GM19099 (cell line): Measurements from ENCODE around the gene FAM111B.
"Not testable (repeated sequence)": the region's sequence is repeated elsewhere in the genome, so short reads cannot be mapped to it uniquely, and the experiment has no call there.

Experiments
- POLR2A ChIP-seq: IDR thresholded peaks from 3 replicates; pipeline ENCODE4 v1.6.1; 2011; ENCODE audit warnings: low read depth; ENCODE audit not compliant: insufficient read length; ENCODE audit errors: extremely low read depth

Gene FAM111B

GRCh38 chr11:59106363-59107336 lies at the start of gene FAM111B:
FAM111B (plus strand) TSS chr11:59107237; CDS start chr11:59109626, 2,389 bp downstream.
- peak; percentile 86 for TF ChIP-seq POLR2A

GRCh38 chr11:59062602-59063529 lies 44.2 kb upstream of the FAM111B start:
- TF ChIP-seq POLR2A: no peak

GRCh38 chr11:59069087-59069486 lies 38.0 kb upstream of the FAM111B start:
- no peak for TF ChIP-seq POLR2A

- no peak for TF ChIP-seq POLR2A
Measured at GRCh38 chr11:59076876-59077571, 30.0 kb upstream of the FAM111B start.

GRCh38 chr11:59078435-59078834 lies 28.6 kb upstream of the FAM111B start:
- no peak for TF ChIP-seq POLR2A

- no peak for TF ChIP-seq POLR2A
Measured at GRCh38 chr11:59079086-59079485, 28.0 kb upstream of the FAM111B start.

- TF ChIP-seq POLR2A: not testable (repeated sequence)
Measured at GRCh38 chr11:59086007-59086406, 21.0 kb upstream of the FAM111B start, which contains the start of gene GLYATL1B. GLYATL1B (plus strand) TSS chr11:59086307; CDS start chr11:59086307, 0 bp downstream.

GRCh38 chr11:59088162-59088561 lies 18.9 kb upstream of the FAM111B start:
- TF ChIP-seq POLR2A: no peak

- TF ChIP-seq POLR2A: no peak
Measured at GRCh38 chr11:59097113-59097708, 9.8 kb upstream of the FAM111B start.

- peak; percentile 33 for TF ChIP-seq POLR2A
Measured at GRCh38 chr11:59097938-59098337, 9.1 kb upstream of the FAM111B start.

GRCh38 chr11:59102259-59102765 lies 4.7 kb upstream of the FAM111B start:
- no peak for TF ChIP-seq POLR2A

GRCh38 chr11:59112494-59112893 lies 5.5 kb downstream of the FAM111B start:
- no peak for TF ChIP-seq POLR2A

- no peak for TF ChIP-seq POLR2A
Measured at GRCh38 chr11:59114344-59114743, 7.3 kb downstream of the FAM111B start.

- no peak for TF ChIP-seq POLR2A
Measured at GRCh38 chr11:59115553-59115952, 8.5 kb downstream of the FAM111B start.
